Right atrium auricular region (tissue), 2 donors: ENCODE measurements around the gene RAI1. TPM values are rescaled to one million over a fixed set of nuclear protein-coding genes. Genes with fewer than 3 reads are reported as not detected.

Source experiments
- DNase-seq: peaks from one replicate; pipeline ENCODE4 v3.0.0-alpha.2; 2019; ENCODE audit warnings: low spot score
- H3K27ac ChIP-seq, 2 donors: fragments of 200-600 bp; sonication (generic); 1 replicate in 1 of 2; 2 replicates in 1 of 2; pipeline ENCODE4 v1.5.1; 2016 to 2019
- H3K27me3 ChIP-seq, 2 donors: fragments of 200-600 bp; sonication (generic); one replicate each; pipeline versions ENCODE4 v1.5.1 to v1.6.0; 2017 to 2019
- H3K36me3 ChIP-seq: fragments of 200-600 bp; sonication (generic); one replicate; pipeline ENCODE4 v1.5.1; 2016
- H3K4me1 ChIP-seq, 2 donors: fragments of 200-600 bp; sonication (generic); one replicate each; pipeline versions ENCODE4 v1.5.1 to v1.6.0; 2017 to 2019
- H3K4me3 ChIP-seq, 2 donors: fragments of 200-600 bp; sonication (generic); 1 replicate in 1 of 2; 2 replicates in 1 of 2; pipeline ENCODE4 v1.5.1; 2017 to 2019; ENCODE audit warnings: mild to moderate bottlenecking in 1 of 2, moderate library complexity in 1 of 2
- H3K9me3 ChIP-seq, 2 donors: fragments of 200-600 bp; sonication (generic); one replicate each; pipeline ENCODE4 v1.5.1; 2019
- CTCF ChIP-seq, 2 donors: fragments of 200-600 bp; sonication (generic); IDR thresholded peaks; one replicate each; pipeline ENCODE4 v1.5.1; 2019; ENCODE audit warnings: antibody characterized with exemption in 2 of 2
- total RNA-seq, 2 donors: library from RNA; depleted of rRNA; stranded (reverse); fragments of >200 nt; gene quantifications; one replicate each; pipeline ENCODE4 v1.1.0, GENCODE V29; 2016

The RAI1 gene
- total RNA-seq, 2 donors from 2014 or later = 23.8 to 24.9 TPM

GRCh38 chr17:17681744-17682292 lies 560 bp downstream of the RAI1 start:
- peak overlapping the region; percentile 91 to 97 for H3K27ac ChIP-seq
- TF ChIP-seq CTCF (IDR thresholded peaks at IDR 0.05) = peak in 1 of 2 donors; percentile 43
- no peaks in the 10 kb centered on the region for H3K27me3 ChIP-seq
- no peaks in the 10 kb centered on the region for H3K9me3 ChIP-seq
- peaks cover 0 to 45% of the 10 kb centered on the region in 2 donors for H3K4me1 ChIP-seq
- H3K4me3 ChIP-seq = peak overlapping the region; percentile 68 to 87
- no peaks in the 10 kb centered on the region for H3K36me3 ChIP-seq
- DNase-seq = no peak

GRCh38 chr17:17682293-17682736 lies 1.1 kb downstream of the RAI1 start:
- H3K27ac ChIP-seq = peak overlapping the region; percentile 91 to 97
- TF ChIP-seq CTCF (IDR thresholded peaks at IDR 0.05) = no peak
- no peak for DNase-seq
- no peaks in the 10 kb centered on the region for H3K36me3 ChIP-seq
- peak overlapping the region; percentile 68 to 87 for H3K4me3 ChIP-seq
- no peaks in the 10 kb centered on the region for H3K9me3 ChIP-seq
- no peaks in the 10 kb centered on the region for H3K27me3 ChIP-seq
- H3K4me1 ChIP-seq = peaks cover 0 to 48% of the 10 kb centered on the region in 2 donors

- Histone ChIP-seq H3K36me3 (no peaks in the 10 kb centered on the region), H3K9me3 (no peaks in the 10 kb centered on the region), H3K27ac (peak overlapping the region; percentile 91 to 97), H3K4me1 (peaks cover 0 to 48% of the 10 kb centered on the region in 2 donors), H3K4me3 (peak overlapping the region; percentile 68 to 87), H3K27me3 (no peaks in the 10 kb centered on the region)
- no peak for DNase-seq
- TF ChIP-seq CTCF (IDR thresholded peaks at IDR 0.05) = no peak
Measured at GRCh38 chr17:17682737-17683680, 1.8 kb downstream of the RAI1 start.

GRCh38 chr17:17683710-17684365 lies 2.6 kb downstream of the RAI1 start:
- TF ChIP-seq CTCF (IDR thresholded peaks at IDR 0.05) = no peak
- H3K27me3 ChIP-seq = no peaks in the 10 kb centered on the region
- H3K4me3 ChIP-seq = no peak overlapping the region
- H3K27ac ChIP-seq = peak overlapping the region; percentile 91 to 97
- no peak for DNase-seq
- H3K4me1 ChIP-seq = peaks cover 0 to 48% of the 10 kb centered on the region in 2 donors
- no peaks in the 10 kb centered on the region for H3K9me3 ChIP-seq
- no peaks in the 10 kb centered on the region for H3K36me3 ChIP-seq

GRCh38 chr17:17684906-17685774 lies 3.9 kb downstream of the RAI1 start:
- Histone ChIP-seq H3K27ac (peak overlapping the region; percentile 72 to 79), H3K36me3 (no peaks in the 10 kb centered on the region)
- no peak for DNase-seq

More at GRCh38 chr17:17684906-17685774, 3.9 kb downstream of the RAI1 start:
- Histone ChIP-seq H3K4me3 (no peak overlapping the region), H3K9me3 (no peaks in the 10 kb centered on the region), H3K27me3 (no peaks in the 10 kb centered on the region), H3K4me1 (peaks cover 0 to 48% of the 10 kb centered on the region in 2 donors)
- no peak for TF ChIP-seq CTCF (IDR thresholded peaks at IDR 0.05)
